ENCODE measurements around the gene PYDC1. TPM values are rescaled to one million over a fixed set of nuclear protein-coding genes. Genes with fewer than 3 reads are reported as not detected.
"Not testable (repeated sequence)": the region's sequence is repeated elsewhere in the genome, so short reads cannot be mapped to it uniquely, and the experiment has no call there.

Gene PYDC1
- total RNA-seq, 1 donor from 2014 or later, result not detected

DNA sequence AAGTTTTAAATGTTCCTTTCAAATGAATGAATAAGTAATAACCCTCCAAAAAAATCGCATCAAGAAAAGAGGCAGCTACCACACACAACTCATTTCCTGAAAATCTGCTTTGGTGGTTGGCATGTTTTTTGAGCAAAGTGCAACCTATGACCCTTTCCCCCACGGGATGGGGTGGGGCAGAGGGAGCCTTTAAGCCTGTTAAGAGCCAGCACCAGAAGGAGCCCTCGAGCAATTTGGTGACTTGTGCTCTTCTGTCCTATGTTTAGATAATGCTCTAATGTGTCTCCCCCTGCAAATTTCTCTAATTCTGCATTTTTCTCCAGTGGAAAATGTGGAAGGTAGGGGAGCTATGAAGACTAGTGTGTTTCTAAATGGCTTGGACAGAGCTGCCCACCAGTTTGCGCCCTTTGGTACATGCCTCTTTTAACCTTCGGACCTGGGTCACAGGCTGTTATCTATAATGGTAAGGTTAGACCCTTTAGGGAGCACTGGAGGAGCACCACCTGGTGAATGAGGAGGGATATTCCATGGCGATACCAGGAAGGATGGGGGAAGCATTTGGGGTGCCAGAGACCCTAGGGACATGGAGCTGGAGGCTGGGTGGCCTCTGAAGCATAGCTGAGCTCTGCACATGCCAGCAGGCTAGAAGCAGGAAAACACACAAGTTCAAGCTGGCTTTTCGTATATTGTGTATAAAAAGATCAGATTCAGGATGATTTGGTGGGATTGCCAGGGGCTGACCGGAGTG, 15.9 kb downstream of the PYDC1 start:
- no peak for DNase-seq (ENCODE audit: low read depth, low spot score)
- Mint-ChIP-seq H3K27ac (ENCODE audit: unreplicated experiment) (no peak overlapping the region), H3K27me3 (ENCODE audit: low read depth) (peaks cover 79% of the 10 kb centered on the region), H3K4me1 (peaks cover 28% of the 10 kb centered on the region), H3K9me3 (no peaks in the 10 kb centered on the region), H3K36me3 (ENCODE audit: low read depth) (peaks cover 33% of the 10 kb centered on the region), H3K4me3 (peak overlapping the region; percentile 83)
- TF ChIP-seq, protein P1, sequence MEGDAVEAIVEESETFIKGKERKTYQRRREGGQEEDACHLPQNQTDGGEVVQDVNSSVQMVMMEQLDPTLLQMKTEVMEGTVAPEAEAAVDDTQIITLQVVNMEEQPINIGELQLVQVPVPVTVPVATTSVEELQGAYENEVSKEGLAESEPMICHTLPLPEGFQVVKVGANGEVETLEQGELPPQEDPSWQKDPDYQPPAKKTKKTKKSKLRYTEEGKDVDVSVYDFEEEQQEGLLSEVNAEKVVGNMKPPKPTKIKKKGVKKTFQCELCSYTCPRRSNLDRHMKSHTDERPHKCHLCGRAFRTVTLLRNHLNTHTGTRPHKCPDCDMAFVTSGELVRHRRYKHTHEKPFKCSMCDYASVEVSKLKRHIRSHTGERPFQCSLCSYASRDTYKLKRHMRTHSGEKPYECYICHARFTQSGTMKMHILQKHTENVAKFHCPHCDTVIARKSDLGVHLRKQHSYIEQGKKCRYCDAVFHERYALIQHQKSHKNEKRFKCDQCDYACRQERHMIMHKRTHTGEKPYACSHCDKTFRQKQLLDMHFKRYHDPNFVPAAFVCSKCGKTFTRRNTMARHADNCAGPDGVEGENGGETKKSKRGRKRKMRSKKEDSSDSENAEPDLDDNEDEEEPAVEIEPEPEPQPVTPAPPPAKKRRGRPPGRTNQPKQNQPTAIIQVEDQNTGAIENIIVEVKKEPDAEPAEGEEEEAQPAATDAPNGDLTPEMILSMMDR (conservative IDR thresholded peaks at IDR 0.05), result no peak

DNA sequence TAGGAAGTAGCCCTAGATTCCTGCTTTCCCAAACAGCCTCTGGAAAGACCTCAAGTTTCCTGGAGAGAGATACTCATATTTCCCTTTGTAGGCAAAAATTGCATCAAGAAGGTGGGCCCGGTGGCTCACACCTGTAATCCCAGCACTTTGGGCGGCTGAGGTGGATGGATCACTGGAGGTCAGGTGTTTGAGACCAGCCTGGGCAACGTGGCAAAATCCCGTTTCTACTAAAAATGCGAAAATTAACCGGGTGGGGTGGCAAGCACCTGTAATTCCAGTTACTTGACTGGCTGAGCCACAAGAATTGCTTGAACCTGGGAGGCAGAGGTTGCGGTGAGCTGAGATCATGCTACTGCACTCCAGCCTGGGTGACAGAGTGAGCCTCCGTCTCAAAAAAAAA, 16.8 kb downstream of the PYDC1 start:
- H3K27ac Mint-ChIP-seq (ENCODE audit: unreplicated experiment); H3K9me3 Mint-ChIP-seq; DNase-seq (ENCODE audit: low read depth, low spot score): not testable (repeated sequence)
- peaks cover 28% of the 10 kb centered on the region for H3K4me1 Mint-ChIP-seq
- H3K4me3 Mint-ChIP-seq, result peak overlapping the region; percentile 72
- peaks cover 34% of the 10 kb centered on the region for H3K36me3 Mint-ChIP-seq (ENCODE audit: low read depth)
- H3K27me3 Mint-ChIP-seq (ENCODE audit: low read depth), result peaks cover 70% of the 10 kb centered on the region

DNA sequence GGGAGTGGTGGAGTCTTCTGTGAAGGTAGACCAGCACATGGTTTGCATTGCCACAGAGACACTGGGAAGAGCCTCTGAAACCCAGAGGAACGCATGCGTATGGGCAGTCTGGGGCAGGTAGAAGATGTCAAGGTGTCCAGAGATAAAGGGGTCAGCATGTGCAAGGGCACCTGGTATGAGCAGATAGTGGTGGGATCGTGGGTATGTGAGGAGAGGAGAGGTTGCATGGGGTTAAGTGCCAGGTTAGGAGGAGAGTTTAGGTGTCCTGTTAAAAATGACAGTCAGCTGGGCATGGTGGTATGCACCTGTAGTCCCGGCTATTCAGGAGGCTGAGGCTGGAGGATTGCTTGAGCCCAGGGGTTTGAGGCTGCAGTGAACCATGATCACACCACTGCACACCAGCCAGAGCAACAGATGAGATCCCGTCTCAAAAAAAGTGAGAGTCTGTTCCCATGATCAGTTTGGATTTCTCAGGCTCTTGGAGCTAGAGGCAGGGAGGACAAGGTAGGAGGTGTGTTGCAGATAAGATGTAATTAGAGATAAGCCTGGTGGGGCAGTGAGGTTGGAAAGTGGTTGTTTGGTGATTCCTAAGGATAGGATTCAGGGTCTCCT, 17.4 kb downstream of the PYDC1 start:
- TF ChIP-seq, protein P1 (conservative IDR thresholded peaks at IDR 0.05), result no peak
- no peaks in the 10 kb centered on the region for H3K9me3 Mint-ChIP-seq
- peaks cover 64% of the 10 kb centered on the region for H3K27me3 Mint-ChIP-seq (ENCODE audit: low read depth)
- H3K4me1 Mint-ChIP-seq, result peaks cover 28% of the 10 kb centered on the region
- peaks cover 38% of the 10 kb centered on the region for H3K36me3 Mint-ChIP-seq (ENCODE audit: low read depth)
- DNase-seq (ENCODE audit: low read depth, low spot score), result no peak
- H3K27ac Mint-ChIP-seq (ENCODE audit: unreplicated experiment), result no peak overlapping the region
- peak overlapping the region; percentile 72 for H3K4me3 Mint-ChIP-seq

DNA sequence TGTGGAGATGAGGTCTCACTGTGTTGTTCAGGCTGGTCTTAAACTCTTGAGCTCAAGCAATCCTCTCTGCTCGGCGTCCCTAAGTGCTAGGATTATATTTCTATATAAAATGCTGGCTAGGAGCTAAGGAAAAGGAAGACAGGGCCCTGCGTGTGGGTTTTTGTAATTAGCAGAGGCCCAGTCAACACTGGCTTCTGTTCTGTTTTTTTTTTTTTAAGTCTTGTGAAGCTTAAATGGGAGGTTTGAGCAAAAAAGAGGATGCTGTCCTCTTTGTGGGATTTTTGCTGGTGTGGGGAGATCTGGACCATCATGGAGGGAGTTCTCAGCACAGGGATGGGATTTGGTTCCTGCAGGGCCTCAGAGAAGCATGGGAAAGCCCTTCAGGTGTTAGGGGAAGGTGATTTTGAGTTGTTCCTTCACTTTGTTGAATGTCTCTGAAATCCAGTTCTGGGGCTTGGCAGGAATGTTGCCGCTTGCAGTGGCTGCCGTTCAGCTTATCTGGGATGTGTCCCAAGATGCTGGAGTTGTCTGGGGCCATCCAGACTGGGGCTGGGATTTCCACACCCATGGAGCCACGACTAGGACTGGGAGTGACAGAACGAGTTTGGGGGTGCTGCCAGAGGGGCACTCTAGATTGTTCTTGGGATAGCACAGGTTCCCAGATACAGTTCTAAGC, 18.6 kb downstream of the PYDC1 start:
- H3K27ac Mint-ChIP-seq (ENCODE audit: unreplicated experiment), result peak overlapping the region; percentile 27
- H3K4me3 Mint-ChIP-seq, result peak overlapping the region; percentile 72
- H3K36me3 Mint-ChIP-seq (ENCODE audit: low read depth), result peaks cover 41% of the 10 kb centered on the region
- H3K9me3 Mint-ChIP-seq, result no peaks in the 10 kb centered on the region
- H3K4me1 Mint-ChIP-seq, result peaks cover 30% of the 10 kb centered on the region
- TF ChIP-seq, protein P1 (conservative IDR thresholded peaks at IDR 0.05), result no peak
- no peak for DNase-seq (ENCODE audit: low read depth, low spot score)
- peaks cover 54% of the 10 kb centered on the region for H3K27me3 Mint-ChIP-seq (ENCODE audit: low read depth)

DNA sequence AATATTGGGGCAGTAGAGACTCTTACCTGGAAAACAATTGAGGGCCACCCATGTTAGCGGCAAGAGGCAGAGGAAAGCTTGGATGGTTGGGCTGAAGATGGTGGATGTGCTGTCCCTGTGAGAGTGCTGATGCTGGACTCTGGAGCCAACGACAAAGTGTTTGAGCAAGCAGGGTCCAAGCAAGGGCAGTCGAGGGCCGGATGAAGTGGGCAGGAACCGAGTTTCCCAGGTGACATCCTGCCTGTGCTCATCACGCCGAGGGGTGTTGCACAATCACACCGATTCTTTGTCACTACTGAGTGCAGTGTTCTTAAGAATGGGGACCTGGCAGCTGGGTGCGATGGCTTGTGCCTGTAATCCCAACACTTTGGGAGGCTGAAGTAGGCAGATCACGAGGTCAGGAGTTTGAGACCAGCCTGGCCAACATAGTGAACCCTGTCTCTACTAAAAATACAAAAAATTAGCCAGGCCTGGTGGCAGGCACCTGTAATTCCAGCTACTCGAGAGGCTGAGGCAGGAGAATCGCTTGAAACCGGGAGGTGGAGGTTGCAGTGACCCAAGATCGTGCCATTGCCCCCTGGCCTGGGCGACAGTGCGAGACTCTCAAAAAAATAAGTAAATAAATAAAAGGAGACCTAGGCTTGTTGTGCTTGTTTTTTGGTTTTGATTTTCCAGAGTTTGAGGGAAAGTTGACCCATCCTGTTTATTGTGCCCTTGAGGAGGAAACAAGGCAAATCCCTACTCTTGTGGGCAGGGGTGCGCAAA, 20.4 kb downstream of the PYDC1 start:
- no peak overlapping the region for H3K27ac Mint-ChIP-seq (ENCODE audit: unreplicated experiment)
- H3K4me3 Mint-ChIP-seq, result peak overlapping the region; percentile 72
- TF ChIP-seq, protein P1 (conservative IDR thresholded peaks at IDR 0.05), result no peak
- peaks cover 44% of the 10 kb centered on the region for H3K27me3 Mint-ChIP-seq (ENCODE audit: low read depth)
- peaks cover 47% of the 10 kb centered on the region for H3K36me3 Mint-ChIP-seq (ENCODE audit: low read depth)
- peaks cover 35% of the 10 kb centered on the region for H3K4me1 Mint-ChIP-seq
- H3K9me3 Mint-ChIP-seq, result no peaks in the 10 kb centered on the region
- DNase-seq (ENCODE audit: low read depth, low spot score), result no peak

DNA sequence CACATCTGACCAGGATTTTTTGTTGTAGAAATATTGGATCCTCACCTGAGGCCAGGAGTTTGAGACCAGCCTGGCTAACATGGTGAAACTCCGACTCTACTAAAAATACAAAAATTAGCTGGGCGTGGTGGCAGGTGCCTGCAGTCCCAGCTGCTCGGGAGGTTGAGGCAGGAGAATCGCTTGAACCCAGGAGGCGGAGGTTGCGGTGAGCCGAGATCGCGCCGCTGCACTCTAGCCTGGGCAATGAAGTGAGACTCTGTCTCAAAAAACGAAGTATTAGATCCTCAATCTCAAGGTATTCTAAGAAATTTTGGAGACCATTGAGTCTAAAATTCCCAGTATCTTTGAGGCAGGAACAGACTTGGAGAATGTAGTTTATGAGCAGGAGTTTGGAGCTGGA, 21.1 kb downstream of the PYDC1 start:
- peaks cover 29% of the 10 kb centered on the region for H3K4me1 Mint-ChIP-seq
- not testable (repeated sequence) for H3K27ac Mint-ChIP-seq (ENCODE audit: unreplicated experiment); DNase-seq (ENCODE audit: low read depth, low spot score); H3K9me3 Mint-ChIP-seq
- peaks cover 47% of the 10 kb centered on the region for H3K36me3 Mint-ChIP-seq (ENCODE audit: low read depth)
- H3K27me3 Mint-ChIP-seq (ENCODE audit: low read depth), result peaks cover 40% of the 10 kb centered on the region
- peak overlapping the region; percentile 72 for H3K4me3 Mint-ChIP-seq
